ENCODE data around the gene DRG2.

- no peak for TF ChIP-seq CTCF (IDR thresholded peaks at IDR 0.05)
- TF ChIP-seq POLR2A (IDR thresholded peaks at IDR 0.05), result no peak
Measured at GRCh38 chr17:18070861-18071340, 16.8 kb upstream of the DRG2 start.

Measured in body of pancreas (tissue), 4 donors.